LHCN-M2 (cell line): Measurements from ENCODE around the gene ARHGAP6. TPM values are rescaled to one million over a fixed set of nuclear protein-coding genes. Genes with fewer than 3 reads are reported as not detected.
"Not testable (repeated sequence)": the region's sequence is repeated elsewhere in the genome, so short reads cannot be mapped to it uniquely, and the experiment has no call there.

ENCODE experiments used
- DNase-seq: peaks from one replicate; pipeline ENCODE4 v3.0.0-alpha.2; 2012; ENCODE audit warnings: low read depth
- total RNA-seq: library from RNA; depleted of rRNA; stranded (reverse); fragments of >200 nt; gene quantifications from 2 replicates; pipeline ENCODE4 v1.2.3, GENCODE V29; 2014

ARHGAP6 gene
- total RNA-seq, 1 experiment from 2014 or later, result 5.2 TPM

DNA sequence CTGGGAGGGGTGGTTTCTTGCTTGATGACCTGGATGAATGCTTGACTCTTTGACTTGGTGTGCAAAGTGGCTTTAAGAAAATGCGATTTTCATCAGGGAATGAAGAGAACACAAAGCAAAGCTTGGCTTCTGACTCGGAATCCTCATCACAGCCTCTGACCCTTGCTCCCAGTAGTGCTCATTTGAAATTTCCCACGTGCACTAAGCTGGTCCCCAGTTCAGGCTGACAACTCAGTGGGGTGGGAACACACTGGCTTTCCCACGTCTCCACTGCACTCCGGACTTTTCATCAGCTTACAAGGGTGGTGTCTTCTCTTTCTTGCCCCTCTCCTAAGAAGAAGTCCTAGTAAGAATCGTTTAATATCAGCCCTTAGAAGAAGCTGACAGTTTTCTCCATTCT lies 501.3 kb downstream of the ARHGAP6 start:
- no peak for DNase-seq

DNA sequence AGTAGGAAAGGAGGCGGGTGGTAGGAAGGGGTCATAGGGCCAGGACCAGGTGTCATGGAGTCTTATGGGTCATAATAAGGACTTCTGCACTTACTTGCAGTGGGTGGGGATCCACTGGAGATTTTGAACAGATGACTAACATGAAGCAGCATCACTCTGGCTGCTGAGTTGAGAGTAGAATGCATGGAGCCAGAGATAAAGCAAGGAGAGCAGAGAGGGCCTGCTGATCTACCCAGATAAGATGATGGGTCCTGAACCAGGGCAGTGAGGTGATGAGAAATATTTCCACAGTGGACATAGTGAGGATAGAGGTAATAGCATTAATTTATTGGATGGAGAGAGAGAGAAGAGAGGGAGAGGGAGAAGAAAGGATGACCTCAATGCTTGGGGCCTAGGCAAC lies 506.6 kb downstream of the ARHGAP6 start:
- no peak for DNase-seq

DNA sequence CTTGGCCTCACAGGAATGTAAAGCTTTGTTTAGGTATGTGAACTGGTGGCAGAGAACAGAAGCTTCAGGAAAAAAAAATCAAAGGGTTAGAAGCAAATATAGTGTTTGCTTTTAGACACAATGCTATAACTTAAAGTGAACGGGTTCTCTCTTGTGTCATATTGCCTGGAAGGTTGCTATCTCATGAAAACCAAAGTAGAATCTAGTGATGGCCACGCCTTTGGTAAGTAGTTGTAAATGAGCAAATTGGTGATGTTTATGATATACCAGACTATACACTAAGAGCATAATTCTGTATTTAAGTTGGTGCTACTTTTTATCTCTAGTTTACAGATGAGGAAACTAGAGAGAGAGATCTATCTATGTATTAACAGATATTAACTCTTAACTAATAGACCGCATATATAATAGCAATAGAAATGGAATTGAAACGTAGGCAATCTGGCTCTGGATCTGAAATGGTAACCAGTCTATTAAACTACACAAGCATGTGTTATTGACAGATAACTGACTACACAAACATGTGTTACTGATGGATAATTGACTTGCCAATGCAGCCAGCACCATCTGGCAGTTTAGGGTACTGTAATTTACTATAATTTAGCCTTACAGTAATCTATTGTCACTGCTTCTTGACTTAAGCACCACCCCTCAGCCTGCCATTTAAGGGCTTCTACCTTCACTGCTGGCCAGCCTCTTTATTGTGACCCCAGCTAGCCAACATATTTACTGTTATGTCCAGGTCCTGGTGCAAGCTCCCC lies 513.7 kb downstream of the ARHGAP6 start:
- DNase-seq, result no peak

DNA sequence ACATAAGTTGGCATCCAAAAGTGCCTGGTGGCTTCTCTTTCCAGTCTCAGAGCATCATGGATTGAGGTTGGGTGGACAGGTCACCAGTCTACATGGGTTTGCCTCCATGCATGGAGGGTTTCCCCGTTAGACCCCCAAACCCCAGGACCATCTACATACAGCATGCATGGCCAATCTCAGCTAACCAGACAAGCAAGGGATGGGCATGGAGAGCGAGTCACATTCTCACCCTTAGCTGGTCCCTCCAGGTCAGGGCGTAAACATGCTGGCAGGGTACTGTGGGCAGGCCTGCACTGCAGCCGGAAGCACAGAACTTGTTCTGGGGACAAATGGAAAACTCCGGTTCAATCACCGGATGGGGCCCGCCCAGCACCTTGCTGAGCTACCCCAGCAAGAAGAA lies 517.3 kb downstream of the ARHGAP6 start:
- no peak for DNase-seq

DNA sequence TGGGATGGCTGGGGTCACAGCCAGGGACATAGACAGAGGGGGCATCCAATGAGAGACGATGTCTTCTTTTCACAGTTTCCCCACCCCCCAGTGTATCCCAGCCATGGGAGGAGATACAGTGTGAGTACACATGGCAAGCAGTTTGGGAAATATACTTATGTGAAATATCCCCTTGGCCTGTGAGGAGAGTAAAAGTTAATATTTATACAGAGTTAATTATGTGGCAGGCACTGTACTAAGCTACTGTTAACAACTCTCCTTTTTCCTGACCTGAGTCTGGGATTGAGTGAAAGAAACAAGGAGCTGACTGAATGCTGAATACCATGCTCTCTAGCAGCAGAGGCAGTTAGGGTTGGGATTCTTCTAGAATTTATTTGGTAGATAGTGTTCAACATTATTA lies 519.3 kb downstream of the ARHGAP6 start:
- DNase-seq, result no peak

DNA sequence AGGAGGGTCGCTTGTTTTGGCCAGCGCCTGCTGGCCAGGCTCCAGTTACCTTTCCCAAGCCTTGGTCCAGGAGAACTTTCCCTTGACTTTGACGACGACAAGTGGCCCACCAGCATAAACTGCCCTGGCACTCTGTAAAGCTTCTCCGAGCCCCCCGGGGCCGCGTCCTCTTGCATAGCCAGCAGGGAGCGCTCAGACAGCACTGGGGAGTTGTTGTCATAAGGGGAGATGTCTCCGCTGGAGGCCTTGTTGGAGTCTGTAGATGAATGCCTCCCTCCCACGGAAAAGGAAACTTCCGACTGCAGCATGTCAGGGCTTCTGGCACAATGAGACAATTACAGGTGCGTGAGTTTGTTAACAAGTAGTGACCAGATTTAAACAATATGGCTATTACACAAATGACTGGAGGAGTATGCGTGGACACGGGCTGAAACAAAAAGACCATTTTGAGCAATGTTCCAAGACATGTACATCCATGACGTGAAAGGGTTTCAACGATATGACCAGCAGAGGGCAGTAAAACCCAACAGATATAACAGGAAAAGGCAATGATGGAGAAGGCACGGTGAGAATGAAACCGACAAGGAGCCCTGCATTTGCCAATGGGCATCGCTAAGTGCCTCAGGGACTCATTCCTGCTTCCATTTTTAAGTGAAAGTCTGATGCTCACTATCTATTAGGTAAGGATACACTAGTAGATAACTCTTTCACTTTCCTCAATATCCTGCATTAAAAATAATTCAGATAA lies 521.6 kb downstream of the ARHGAP6 start:
- DNase-seq, result peak; percentile 65

DNA sequence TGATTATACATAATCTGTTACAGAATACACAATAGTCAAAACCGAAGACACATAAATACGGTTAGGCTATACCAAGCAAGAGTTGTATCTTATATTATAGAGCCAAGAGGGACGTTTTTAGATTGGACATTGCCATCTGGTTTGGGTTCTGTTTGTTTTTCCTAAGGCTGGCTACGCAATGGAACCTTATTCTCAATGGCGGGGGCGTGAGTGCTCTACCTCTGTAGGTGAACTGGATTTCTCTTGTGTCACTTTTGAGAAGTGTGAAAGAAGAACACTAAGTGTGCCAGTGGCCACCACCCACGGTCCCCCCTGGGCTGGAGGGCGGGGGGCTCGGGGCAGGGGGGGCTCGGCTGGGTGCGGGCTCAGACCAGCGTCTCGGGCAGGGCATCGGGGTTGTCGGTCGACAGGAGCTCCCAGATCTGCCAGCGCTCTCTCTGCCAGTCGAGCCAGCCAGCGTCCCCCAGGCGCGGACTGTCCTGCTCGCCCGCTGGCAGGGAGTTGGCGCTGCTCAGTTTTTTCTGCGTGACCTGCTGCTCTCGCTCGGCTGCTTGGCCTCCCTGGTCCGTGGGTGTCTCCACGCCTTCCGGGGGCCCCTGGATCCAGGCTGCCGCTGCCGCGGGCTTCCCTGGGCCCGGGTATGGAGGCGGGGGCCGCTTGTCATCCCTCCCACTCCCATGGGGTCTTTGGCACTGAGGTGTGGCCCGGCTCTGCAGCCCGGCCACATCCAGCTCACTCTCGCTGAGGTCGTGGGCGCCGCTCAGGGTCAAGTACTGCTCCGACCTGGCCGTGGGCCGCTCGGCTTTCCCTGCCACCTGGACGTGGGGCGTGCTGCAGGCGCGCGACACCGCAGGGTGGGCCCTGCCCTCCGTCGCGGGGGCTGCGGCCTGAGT lies 527.0 kb downstream of the ARHGAP6 start:
- DNase-seq, result no peak

DNA sequence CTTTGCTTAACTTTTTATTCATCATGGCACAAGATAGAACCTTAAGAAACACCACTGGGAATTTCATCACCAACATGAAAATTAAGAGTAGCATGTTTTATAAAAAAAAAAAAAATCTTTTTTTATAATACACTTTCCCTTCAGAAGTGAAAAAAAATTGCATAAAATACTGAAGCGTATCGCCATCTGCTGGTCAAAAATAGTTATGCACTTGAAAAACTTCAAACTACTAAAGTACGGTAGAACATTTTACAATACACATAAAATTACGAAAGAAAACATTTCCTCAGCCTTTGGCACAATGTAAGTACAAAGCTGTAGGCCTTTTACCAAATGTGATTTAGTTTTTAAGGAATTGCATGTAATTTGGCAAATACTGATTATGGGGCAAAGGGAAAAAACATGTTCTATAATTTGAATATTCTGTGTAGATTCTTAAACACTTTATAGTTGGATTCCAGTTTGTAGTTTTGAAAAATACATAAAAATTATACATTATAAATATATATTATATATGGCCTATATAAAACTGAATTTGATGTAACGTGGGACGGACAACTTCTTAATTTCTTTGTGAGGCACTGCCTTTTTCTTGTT lies 528.1 kb downstream of the ARHGAP6 start:
- DNase-seq, result peak; percentile 34

DNA sequence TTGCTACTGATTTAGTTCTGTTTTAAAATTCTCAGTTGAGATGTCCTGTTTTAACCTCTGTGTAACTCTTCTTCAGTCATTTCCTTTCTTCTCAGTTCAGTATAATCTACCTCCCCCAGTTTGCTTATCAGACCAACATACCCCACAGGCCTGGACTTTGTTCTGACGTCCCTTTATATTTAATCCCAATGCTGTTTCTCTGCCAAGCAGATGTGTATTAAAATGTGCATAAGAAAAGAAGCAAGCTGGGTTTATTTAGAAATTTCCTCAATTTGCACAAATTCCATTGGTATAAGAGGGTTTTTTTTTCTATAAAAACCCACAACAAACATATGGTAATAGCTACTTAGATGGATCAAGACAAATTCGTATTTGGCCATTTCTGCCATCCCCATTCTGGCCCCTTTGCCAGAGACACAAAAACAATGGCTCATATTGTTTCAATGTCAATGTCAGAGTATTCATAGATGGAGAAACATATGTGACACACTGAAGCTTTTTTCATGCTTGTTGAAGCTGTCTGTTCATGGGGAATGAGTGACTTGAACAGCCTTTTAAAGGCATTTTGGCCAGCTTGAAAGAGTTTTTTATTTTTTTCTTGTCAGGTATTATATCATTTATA lies 530.0 kb downstream of the ARHGAP6 start:
- no peak for DNase-seq

DNA sequence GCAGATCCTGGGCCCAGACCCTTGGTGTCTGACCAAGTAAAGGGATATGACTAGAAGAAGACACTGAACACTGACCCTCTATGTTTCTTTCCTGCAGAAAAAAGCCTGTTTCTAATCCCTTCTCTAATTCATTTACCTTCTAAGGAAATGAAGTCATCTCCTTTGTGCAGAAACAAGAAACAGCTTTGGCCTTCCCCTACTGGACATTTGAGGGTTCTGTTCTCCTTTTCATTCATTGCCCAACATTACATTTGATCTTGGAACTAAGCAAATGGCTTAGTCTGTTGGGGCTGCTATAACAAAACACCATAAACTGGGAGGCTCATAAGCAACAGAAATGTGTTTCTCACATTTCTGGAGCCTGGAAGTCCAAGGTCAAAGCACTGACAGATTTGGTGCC lies 534.6 kb downstream of the ARHGAP6 start:
- DNase-seq, result no peak

DNA sequence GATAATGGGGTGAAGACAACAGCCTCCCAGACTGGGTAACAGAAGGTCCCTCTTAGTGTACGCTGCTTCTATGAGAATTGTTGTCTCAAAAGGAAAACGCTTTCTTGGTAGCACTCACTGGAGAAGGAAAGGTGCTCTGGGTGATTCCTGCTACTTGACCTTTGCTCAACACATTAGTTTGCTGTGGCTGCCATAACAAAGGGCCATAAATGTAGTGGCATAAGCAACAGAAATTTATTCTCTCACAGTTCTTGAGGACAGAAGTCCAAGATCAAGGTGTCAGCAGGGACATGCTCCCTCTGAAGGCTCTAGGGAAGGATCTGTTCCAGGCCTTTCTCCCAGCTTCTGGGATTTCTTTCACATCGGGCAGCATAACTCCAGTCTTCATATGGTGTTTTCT lies 535.6 kb downstream of the ARHGAP6 start:
- no peak for DNase-seq

DNA sequence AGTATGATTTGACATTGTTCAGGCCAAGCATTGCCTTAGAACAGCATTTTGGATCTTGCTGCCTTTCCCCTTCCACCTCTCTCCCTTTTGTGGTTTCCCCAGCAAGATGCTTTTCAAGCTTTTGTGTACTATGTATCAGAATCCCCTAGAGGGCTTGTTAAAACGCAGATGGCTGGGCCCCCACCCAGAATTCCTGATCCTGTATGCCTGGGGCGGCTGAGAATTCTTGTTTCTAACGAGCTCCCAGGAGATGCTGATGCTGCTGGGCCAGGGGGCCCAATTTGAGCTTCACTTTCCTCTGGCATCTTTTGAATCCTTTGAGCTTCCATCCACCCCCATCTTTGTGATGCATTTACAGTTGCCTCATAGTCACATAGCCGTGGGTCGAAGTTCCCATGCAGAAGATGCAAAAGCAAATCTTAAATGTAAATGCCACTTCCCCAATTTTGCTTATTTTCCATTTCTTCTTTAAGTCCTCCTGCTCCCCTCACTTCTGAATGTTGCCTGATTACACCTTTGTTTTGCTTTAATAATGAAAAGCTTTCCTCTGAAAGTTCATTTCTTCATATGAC lies 536.1 kb downstream of the ARHGAP6 start:
- DNase-seq, result no peak

DNA sequence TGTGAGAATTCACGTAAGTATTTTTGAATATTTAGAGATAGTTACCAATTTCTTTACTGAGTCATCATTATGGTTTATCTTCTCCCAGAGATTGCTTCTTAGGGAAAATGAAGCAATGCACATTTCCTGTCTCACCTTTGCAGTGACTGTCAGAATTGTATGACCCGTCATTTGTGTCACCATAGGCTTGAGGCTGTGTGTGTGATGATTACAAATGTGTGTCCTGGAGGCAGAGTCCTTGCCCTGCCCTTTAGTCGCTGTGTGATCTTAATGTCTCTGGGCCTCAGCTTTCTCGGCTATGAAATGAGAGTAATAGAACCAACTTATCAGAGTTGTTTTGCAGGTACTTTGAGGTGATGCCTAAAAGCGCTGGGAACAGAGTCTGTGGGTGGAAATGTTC lies 540.7 kb downstream of the ARHGAP6 start:
- no peak for DNase-seq

DNA sequence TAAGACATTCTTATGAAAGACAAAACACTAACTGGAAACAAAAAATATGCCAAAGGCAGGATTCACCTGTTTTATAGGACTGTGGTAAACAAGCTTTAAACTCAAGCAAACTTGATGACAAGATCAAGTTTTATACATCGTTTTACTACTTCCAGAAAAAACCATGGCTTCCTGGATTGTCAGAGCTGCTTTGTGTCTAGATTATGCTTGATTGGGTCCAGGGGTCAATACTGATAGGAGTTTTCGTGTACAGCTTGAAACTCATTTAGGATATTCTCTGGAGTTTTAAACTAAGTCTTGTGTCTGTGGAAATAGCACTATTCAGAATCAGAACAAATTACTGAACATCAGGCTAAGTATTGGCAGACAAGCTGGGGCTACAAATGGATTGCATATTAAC lies 541.6 kb downstream of the ARHGAP6 start:
- DNase-seq, result no peak

DNA sequence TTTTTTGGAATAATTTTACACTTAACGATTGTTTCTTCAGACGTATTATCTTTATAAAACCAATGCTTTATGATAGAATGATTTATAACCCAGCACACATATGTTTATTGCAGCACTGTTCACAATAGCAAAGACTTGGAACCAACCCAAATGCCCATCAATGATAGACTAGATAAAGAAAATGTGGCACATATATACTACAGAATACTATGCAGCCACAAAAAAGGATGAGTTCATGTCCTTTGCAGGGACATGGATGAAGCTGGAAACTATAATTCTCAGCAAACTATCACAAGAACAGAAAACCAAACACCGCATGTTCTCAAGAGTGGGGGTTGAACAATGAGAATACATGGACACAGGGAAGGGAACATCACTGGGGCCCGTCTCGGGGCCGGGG lies 542.6 kb downstream of the ARHGAP6 start:
- DNase-seq, result not testable (repeated sequence)

DNA sequence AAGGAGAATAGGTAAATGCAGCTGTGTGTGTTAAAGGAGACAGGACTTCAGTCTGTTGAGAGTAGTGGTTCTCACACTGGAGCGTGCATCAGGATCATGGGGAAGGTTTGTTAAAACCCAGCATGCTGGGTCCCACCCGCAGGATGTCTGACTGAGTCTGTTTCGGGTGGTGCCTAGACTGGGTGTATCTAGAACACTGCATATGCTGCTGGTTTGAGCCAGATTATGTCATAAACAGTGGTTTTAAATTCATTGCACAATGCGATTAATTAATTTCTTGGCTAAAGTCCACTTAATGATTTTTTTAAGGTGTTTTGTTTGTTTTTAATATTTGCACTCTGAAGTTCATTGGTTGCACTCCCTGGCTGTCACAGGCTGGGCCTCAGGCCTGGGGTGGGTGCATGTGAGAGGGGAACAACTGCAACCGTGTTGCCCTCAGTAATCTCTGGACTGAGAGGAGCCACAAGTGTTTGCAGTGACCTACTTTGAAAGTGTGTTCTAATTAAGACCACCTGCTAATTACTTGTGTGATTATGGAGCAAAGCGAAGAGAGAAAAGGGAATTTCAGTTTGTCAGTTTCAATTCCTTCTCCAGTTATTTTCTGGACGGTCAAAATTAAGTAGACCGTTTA lies 546.3 kb downstream of the ARHGAP6 start:
- no peak for DNase-seq

DNA sequence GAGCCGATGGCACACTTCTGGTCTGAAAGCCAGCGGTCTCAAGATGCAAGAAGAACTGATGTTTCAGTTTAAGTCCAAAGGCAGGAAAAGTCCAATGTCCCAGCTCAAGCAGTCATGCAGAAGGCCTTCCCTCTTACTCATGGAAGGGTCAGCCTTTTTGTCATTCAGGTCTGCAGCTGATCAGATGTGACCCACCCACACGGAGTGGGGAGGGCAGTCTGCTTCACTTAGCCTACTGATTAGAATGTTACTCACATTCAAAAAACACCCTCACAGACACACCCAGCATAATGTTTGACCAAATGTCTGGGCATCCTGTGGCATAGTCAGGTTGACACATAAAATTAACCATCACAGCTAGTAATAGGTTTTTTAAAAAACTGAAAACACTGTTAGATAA lies 548.0 kb downstream of the ARHGAP6 start:
- DNase-seq, result no peak

DNA sequence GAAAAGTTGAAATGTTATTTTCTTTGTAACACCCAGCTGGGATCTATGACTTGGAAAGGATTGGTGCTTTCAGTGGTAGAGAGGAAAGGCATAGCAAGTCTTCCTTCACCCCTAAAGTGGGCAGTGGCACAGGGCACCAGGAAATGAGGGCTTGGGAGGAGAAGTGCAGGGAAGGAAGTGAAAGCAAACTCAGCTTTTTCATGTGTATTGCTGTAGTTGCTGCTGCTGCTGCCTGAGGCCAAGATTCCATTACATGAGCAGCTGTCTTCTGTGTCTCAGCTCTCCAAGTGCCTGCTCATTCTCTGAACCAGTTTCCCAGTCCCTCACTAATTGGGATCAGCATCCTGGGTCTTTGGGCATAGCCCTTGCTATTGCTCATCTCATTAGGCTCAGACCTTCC lies 552.0 kb downstream of the ARHGAP6 start:
- DNase-seq, result peak; percentile 38

DNA sequence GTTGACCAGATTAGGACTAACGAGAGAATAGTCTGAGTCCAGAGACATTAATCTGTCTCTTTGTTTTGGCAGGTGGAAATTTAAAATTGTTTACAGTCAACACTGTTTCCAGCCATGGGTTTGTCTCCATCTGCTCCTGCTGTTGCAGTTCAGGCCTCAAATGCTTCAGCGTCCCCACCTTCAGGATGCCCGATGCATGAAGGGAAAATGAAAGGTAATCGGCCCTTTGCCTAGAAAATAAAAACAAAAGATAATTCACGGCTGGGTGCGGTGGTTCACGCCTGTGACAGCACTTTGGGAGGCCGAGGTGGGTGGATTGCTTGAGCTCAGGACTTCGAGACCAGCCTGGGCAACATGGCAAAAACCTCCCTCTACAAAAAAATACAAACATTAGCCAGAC lies 553.8 kb downstream of the ARHGAP6 start:
- DNase-seq, result no peak

DNA sequence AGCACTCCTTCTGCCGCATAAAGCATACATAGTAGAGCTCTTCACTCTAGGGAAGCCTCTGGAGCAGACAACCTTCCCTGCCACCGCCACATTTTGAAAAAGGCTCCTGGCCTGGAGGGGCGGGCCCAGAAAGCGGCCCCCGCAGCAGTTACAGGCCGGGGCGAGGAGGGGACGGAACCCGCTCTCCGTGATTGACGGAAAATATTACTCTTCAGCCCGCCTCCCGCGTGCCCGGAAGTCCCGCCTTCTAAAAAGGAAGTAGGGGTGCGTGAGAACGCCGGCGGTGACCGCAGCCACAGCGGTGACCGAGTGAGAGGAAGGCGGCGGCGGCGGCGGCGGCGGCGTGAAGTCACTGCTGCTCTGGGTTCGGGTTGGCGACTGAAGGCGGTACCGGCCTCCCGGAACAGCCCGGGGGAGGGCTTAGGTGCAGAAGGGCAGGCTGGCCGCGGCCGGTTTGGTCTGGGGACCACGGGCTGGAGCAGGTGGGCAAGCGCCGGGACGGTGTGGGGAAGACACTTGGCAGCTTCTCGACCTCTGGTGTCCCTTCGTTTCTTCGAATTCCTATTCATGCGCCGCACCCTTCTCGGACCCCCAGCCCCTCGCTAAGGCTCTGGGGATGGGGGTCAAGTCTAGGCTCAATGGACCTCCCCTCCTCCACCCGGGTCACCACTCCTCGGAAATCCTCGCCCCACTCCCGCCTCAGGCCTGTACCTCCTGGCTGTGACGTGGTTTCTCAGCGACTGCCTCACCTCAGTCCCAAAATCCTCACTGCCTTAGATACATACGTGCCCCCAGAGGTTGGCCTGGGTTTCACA lies 554.5 kb downstream of the ARHGAP6 start, which contains the start of gene HCCS:
Gene HCCS (plus strand): TSS at position 296 of the 815 bp plus-strand sequence. CDS start 729 bp downstream, outside the sequence.
- peak; percentile 82 for DNase-seq
